WTC11 (cell line): ENCODE results near the gene RCHY1.

Experiments
- CREM ChIP-seq: sonication (generic); formaldehyde crosslinking; IDR thresholded peaks from 2 replicates; pipeline ENCODE4 v1.8.1; 2022; ENCODE audit warnings: mild to moderate bottlenecking, missing genetic modification reagents, moderate library complexity
- KAT7 ChIP-seq: sonication (generic); formaldehyde crosslinking; IDR thresholded peaks from 2 replicates; pipeline ENCODE4 v1.8.1; 2023; ENCODE audit warnings: missing genetic modification reagents, mild to moderate bottlenecking, borderline replicate concordance
- MXD4 ChIP-seq: fragments of 250-450 bp; sonication (Bioruptor Pico); IDR thresholded peaks from 2 replicates; pipeline ENCODE4 v1.8.0; 2021; ENCODE audit warnings: mild to moderate bottlenecking, moderate library complexity, borderline replicate concordance
- NFE2L1 ChIP-seq: sonication (generic); formaldehyde crosslinking; IDR thresholded peaks from 2 replicates; pipeline ENCODE4 v1.8.1; 2023; ENCODE audit warnings: missing genetic modification reagents
- NFYB ChIP-seq: sonication (generic); formaldehyde crosslinking; conservative IDR thresholded peaks from 2 replicates; pipeline ENCODE4 v1.8.0; 2022; ENCODE audit warnings: low read depth, missing genetic modification reagents
- SP1 ChIP-seq: sonication (generic); formaldehyde crosslinking; conservative IDR thresholded peaks from 2 replicates; pipeline ENCODE4 v1.8.1; 2022; ENCODE audit warnings: missing genetic modification reagents
- STAT6 ChIP-seq: sonication (generic); formaldehyde crosslinking; conservative IDR thresholded peaks from 2 replicates; pipeline ENCODE4 v1.8.1; 2023; ENCODE audit warnings: mild to moderate bottlenecking, low read depth, missing genetic modification reagents, moderate library complexity
- ZBTB43 ChIP-seq: sonication (generic); formaldehyde crosslinking; IDR thresholded peaks from 2 replicates; pipeline ENCODE4 v1.8.1; 2023; ENCODE audit warnings: mild to moderate bottlenecking, missing genetic modification reagents
- TF ChIP-seq, protein P1 (sequence below): fragments of 200-600 bp; IDR thresholded peaks from 2 replicates; pipeline ENCODE4 v1.8.0; 2022; ENCODE audit warnings: antibody characterized with exemption
- TF ChIP-seq, protein P2 (sequence below): sonication (generic); formaldehyde crosslinking; IDR thresholded peaks from 2 replicates; pipeline ENCODE4 v1.8.1; 2022; ENCODE audit warnings: mild to moderate bottlenecking, missing genetic modification reagents, moderate library complexity, borderline replicate concordance
- TF ChIP-seq, protein P3 (sequence below): sonication (generic); formaldehyde crosslinking; IDR thresholded peaks from 2 replicates; pipeline ENCODE4 v1.8.0; 2022; ENCODE audit warnings: mild to moderate bottlenecking, missing genetic modification reagents
- TF ChIP-seq, protein P4 (sequence below): sonication (generic); formaldehyde crosslinking; IDR thresholded peaks from 2 replicates; pipeline ENCODE4 v1.8.0; 2022; ENCODE audit warnings: mild to moderate bottlenecking, missing genetic modification reagents

DNA sequence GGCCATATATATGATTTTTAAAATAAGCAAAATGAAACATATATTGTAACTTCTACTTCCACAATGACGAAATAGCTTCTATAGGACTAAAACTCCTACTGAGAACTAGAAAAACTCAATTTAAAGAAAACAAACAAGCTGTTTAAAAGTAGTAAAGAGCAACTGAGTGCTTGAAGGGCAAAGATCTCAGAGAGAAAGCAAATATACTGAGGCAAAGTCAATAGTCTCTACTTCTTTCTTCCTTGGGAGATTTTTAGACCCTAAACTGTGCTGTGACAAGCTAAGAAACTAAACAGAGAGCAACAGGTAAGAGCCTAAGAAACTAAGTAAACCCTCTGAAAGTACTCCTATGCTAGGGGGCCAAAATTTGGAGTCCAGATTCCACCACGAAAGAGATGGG is 8.6 kb downstream of the RCHY1 start:
- TF ChIP-seq, protein P1, sequence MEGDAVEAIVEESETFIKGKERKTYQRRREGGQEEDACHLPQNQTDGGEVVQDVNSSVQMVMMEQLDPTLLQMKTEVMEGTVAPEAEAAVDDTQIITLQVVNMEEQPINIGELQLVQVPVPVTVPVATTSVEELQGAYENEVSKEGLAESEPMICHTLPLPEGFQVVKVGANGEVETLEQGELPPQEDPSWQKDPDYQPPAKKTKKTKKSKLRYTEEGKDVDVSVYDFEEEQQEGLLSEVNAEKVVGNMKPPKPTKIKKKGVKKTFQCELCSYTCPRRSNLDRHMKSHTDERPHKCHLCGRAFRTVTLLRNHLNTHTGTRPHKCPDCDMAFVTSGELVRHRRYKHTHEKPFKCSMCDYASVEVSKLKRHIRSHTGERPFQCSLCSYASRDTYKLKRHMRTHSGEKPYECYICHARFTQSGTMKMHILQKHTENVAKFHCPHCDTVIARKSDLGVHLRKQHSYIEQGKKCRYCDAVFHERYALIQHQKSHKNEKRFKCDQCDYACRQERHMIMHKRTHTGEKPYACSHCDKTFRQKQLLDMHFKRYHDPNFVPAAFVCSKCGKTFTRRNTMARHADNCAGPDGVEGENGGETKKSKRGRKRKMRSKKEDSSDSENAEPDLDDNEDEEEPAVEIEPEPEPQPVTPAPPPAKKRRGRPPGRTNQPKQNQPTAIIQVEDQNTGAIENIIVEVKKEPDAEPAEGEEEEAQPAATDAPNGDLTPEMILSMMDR, result no peak
- TF ChIP-seq SP1 (CRISPR knock-in tag) (no peak), NFE2L1 (CRISPR knock-in tag) (no peak), KAT7 (no peak), CREM (CRISPR knock-in tag) (no peak), MXD4 (CRISPR knock-in tag) (no peak), ZBTB43 (CRISPR knock-in tag) (no peak), STAT6 (CRISPR knock-in tag) (no peak), NFYB (CRISPR knock-in tag) (no peak)
- TF ChIP-seq, protein P2, sequence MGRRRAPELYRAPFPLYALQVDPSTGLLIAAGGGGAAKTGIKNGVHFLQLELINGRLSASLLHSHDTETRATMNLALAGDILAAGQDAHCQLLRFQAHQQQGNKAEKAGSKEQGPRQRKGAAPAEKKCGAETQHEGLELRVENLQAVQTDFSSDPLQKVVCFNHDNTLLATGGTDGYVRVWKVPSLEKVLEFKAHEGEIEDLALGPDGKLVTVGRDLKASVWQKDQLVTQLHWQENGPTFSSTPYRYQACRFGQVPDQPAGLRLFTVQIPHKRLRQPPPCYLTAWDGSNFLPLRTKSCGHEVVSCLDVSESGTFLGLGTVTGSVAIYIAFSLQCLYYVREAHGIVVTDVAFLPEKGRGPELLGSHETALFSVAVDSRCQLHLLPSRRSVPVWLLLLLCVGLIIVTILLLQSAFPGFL (CRISPR knock-in tag), result no peak
- TF ChIP-seq, protein P3, sequence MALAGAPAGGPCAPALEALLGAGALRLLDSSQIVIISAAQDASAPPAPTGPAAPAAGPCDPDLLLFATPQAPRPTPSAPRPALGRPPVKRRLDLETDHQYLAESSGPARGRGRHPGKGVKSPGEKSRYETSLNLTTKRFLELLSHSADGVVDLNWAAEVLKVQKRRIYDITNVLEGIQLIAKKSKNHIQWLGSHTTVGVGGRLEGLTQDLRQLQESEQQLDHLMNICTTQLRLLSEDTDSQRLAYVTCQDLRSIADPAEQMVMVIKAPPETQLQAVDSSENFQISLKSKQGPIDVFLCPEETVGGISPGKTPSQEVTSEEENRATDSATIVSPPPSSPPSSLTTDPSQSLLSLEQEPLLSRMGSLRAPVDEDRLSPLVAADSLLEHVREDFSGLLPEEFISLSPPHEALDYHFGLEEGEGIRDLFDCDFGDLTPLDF (CRISPR knock-in tag), result no peak
- TF ChIP-seq, protein P4, sequence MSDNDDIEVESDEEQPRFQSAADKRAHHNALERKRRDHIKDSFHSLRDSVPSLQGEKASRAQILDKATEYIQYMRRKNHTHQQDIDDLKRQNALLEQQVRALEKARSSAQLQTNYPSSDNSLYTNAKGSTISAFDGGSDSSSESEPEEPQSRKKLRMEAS (CRISPR knock-in tag), result no peak
